GM21737 (cell line): ENCODE measurements around the gene DPP9.
A peak's percentile ranks its signal among the peaks of the same experiment; 100 is the strongest.

Experiments used
- ATAC-seq: cut with Tn5 transposase; IDR thresholded peaks from one replicate; pipeline ENCODE4 v1.9.1; 2021; ENCODE audit warnings: mild to moderate bottlenecking, moderate library complexity; ENCODE audit not compliant: unreplicated experiment

The DPP9 gene

GRCh38 chr19:4662020-4662695 lies 61.5 kb downstream of the DPP9 start:
- no peak for ATAC-seq

- ATAC-seq = no peak
These were observed 62.6 kb downstream of the DPP9 start for GRCh38 chr19:4660993-4661392.

GRCh38 chr19:4660181-4660791 lies 63.4 kb downstream of the DPP9 start:
- ATAC-seq = no peak

GRCh38 chr19:4657835-4658234 lies 65.8 kb downstream of the DPP9 start:
- ATAC-seq = no peak

GRCh38 chr19:4657262-4657661 lies 66.4 kb downstream of the DPP9 start:
- ATAC-seq = no peak

GRCh38 chr19:4656102-4656501 lies 67.5 kb downstream of the DPP9 start:
- no peak for ATAC-seq

- ATAC-seq = no peak
These were observed 68.9 kb downstream of the DPP9 start for GRCh38 chr19:4654437-4655361.

GRCh38 chr19:4653793-4654436 lies 69.7 kb downstream of the DPP9 start:
- no peak for ATAC-seq

- ATAC-seq = no peak
These were observed 71.6 kb downstream of the DPP9 start for GRCh38 chr19:4652075-4652474.

GRCh38 chr19:4650159-4650558 lies 73.5 kb downstream of the DPP9 start:
- no peak for ATAC-seq

- no peak for ATAC-seq
These were observed 74.1 kb downstream of the DPP9 start for GRCh38 chr19:4649392-4650047.

GRCh38 chr19:4647676-4648644 lies 75.7 kb downstream of the DPP9 start:
- ATAC-seq = no peak

- ATAC-seq = no peak
These were observed 77.9 kb downstream of the DPP9 start for GRCh38 chr19:4645718-4646117.

GRCh38 chr19:4642625-4643024 lies 81.0 kb downstream of the DPP9 start:
- no peak for ATAC-seq

GRCh38 chr19:4641132-4641531 lies 82.5 kb downstream of the DPP9 start:
- ATAC-seq = no peak

- ATAC-seq = no peak
These were observed 83.2 kb downstream of the DPP9 start for GRCh38 chr19:4640247-4641000.

- peak; percentile 6 for ATAC-seq
These were observed 84.0 kb downstream of the DPP9 start for GRCh38 chr19:4639531-4640246.

GRCh38 chr19:4638828-4639530 lies 84.7 kb downstream of the DPP9 start, which contains the start of gene TNFAIP8L1:
Gene TNFAIP8L1, plus strand, starts transcription at chr19:4639516. Its CDS starts 12,354 bp downstream, at chr19:4651870.
- peak; percentile 77 for ATAC-seq
